GF-D8 (cell line): ENCODE results near the gene GNG4.
"Not testable (repeated sequence)": the region's sequence is repeated elsewhere in the genome, so short reads cannot be mapped to it uniquely, and the experiment has no call there.

ENCODE experiments used
- DNase-seq: peaks from one replicate; lab custom pipeline; 2025; lab: John Stamatoyannopoulos, UW

GNG4 gene

DNA sequence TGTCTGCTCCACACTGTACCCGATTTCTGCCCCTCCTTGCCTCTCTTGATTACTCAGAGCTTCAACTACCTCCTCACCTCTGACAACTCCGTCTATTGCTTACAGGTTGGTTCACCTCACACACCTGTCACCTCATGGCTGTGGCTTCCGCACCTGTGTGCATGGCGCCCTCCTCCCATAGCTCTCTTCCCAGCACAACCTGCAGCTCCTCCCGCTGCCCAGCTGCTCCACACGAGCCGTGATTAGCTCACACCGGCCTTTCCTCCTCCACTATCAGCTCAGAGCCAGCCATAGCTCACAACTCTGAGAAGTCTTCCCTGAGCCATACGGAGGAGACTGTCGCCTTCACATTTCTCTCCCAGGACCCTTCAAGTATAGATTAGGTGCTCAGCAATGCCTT is 67.5 kb downstream of the GNG4 start:
- no peak for DNase-seq

DNA sequence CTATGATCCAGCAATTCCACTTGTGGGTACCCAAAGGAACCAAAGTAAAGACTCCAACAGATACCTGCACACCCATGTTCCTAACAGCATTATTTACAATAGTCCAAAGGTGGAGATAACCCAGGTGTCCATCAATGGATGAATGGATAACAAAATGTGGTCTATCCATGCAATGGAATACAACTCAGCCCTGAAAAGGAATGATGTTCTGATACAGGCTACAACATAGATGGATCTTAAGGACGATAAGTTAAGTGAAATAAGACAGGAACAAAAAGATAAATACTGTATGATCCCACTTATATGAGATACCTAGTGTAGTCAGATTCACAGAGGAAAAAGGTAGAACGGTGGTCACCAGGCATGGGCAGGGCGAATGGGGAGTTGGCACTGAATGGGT is 69.7 kb downstream of the GNG4 start:
- DNase-seq = no peak

DNA sequence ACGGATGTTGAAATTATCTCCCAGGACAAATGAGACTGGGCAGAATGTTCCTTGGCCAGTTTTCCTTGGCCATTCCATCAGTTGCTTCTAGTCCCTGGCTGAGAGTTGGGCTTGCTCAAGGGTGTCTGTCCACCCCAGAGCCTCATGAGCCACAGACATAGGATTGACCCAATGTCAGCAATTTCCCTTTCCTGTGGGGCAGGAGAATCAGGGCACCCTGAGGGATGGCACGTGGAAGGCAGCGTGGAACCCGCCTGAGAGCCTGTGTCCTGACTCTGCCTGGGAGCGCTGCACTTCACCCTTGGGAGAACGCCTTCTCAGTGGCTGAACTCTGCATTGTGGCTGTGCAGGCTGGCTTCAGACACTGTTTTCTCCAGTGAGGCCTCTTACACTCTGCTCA is 74.0 kb downstream of the GNG4 start:
- DNase-seq = no peak

DNA sequence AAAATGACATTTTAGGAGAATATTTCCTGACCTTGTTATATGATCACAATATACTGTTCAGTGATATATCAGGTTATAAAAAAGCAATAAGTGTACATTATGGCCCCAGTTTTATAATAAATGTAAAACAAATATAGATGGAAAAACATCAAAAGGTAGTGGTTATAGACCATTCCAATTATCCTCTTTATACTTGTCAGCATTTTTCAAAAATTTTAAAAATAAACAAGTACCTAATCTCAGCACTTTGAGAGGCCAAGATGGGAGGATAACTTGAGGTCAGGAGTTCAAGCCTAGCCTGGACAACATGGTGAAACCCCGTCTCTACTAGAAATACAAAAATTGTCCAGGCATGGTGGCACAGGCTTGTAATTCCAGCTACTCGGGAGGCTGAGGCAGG is 75.7 kb downstream of the GNG4 start:
- DNase-seq = no peak

DNA sequence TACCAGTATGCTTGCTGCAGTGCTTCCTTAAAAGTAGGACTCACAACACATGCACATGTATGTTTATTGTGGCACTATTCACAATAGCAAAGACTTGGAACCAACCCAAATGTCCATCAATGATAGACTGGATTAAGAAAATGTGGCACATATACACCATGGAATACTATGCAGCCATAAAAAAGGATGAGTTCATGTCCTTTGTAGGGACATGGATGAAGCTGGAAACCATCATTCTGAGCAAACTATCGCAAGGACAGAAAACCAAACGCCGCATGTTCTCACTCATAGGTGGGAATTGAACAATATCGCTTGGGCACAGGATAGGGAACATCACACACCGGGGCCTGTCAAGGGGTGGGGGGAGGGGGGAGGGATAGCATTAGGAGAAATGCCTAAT is 76.6 kb downstream of the GNG4 start:
- DNase-seq = not testable (repeated sequence)

DNA sequence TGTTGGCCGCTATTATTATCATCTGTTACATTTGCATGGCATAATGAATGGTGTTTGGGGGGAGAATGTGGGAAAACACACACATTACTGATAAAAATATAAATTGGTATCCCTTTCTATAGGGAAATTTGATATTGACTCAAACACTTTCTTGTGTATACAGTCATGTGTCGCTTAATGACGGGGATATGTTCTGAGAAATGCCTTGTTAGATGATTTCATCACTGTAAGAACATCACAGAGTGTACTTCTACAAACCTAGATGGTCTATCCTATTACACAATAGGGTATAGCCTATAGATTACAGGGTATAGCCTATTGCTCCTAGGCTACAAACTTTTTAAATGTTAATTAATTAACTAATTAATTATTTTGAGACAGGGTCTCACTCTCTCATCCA is 78.1 kb downstream of the GNG4 start:
- no peak for DNase-seq

DNA sequence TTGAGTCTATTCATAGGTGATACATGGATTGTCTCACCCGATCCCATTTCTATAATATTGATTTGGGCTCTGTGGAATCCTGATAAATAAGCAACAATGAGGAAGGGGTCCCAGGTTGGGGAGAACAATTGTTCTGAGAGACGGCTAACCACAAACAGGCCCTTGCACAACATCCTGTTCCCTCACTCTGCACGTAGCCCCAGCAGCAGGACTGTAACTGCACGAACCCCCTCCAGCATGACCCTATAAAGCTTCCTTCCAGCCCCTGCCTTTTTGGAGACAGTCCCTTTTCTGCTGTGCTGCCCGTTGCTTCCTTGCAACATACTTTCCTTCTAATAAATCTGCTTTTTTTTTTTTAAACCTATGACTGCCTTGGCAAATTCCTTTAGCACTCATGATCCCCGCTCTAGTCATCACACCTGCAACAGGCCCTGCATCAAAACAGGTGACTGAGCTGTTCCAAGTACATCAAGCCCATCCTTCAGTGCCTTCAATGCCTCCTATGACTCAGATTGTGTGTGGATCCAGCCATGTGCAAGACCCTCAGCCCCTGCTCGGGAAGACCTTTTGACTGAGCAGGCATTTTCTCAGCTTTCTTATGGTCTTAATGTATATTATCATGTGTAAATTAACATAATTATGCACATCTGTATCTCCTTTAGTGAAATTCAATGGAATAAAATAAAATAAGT is 81.6 kb downstream of the GNG4 start:
- peak; percentile 88 for DNase-seq

DNA sequence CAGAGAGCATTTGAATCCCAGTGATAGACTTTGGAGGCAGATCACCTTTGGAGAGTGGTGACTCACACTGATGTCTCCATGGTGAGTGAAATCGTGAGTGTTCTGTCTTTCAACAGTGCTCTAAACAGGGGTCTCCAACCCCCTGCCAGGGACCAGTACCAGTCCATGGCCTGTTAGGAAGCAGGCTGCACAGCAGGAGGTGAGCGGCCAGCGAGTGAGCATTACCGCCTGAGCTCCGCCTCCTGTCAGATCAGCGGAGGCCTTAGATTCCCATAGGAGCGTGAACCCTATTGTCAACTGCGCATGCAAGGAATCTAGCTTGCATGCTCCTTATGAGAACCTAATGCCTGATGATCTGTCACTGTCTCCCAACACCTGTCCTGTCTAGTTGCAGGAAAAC is 83.5 kb downstream of the GNG4 start:
- no peak for DNase-seq

DNA sequence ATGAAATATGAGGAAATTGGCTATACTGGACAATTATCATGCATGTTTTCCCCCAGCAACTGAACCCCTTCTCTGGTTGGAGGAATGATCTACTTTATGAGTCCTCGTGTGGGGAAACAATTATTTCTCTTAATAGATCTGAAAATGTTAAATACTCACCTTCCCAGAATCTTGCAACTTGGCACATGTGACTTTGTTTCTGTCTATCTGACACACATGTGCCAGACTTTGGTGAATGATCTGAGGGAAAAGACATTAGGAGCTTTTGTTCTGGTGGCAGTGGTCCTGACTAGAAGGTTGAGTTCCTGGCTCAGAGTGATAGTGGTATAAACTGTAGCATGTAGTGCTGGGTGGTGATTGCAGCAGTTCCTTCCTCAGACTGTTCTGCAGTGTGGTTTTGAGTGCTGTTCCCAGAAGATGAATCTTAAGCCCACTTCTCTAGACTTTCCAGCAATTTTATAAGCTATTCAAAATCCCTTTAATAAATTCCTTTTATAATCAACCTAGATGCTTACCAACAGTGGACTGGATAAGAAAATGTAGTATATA is 86.0 kb downstream of the GNG4 start:
- peak; percentile 57 for DNase-seq

DNA sequence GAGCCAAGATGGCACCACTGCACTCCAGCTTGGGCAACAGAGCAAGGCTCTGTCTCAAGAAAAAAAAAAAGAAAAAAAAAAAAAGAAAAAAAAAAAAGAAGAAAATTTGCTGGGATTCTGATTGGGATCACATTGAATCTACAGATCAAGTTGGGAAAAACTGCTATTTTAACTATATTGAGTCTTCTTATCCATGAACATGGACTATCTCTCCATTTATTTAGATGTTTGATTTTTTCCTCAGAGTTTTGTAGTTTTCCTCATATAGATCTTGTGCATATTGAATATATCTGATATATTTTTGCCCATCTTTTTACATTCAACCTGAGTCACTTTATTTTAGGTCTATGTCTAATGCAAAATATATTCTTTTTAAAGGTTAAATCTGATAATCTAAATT is 87.0 kb downstream of the GNG4 start:
- no peak for DNase-seq

DNA sequence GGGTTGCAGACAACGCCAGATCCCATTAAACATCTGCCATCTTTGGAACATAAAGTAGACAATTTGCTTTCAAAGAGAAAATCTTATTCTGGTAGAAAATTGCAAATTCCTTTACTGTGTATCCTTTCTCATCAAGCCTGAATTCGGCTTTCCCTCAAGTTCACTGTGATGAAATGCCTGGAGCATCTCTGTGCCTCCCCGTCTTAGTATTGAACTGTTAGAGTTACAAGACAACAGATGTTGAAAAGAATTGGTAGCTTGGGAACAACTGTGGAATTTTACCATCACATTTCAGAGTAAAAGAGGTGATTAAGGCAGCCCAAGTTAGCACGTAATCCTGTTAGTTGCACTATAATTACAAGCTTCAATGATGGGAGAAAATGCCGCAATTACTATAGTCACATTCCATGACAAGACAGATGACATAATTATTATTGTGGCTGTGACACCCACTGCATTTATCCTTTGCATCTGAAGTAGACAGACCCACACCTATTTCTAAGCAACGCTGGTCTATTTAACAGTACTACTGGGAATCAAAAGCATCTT is 90.9 kb downstream of the GNG4 start:
- DNase-seq = no peak

DNA sequence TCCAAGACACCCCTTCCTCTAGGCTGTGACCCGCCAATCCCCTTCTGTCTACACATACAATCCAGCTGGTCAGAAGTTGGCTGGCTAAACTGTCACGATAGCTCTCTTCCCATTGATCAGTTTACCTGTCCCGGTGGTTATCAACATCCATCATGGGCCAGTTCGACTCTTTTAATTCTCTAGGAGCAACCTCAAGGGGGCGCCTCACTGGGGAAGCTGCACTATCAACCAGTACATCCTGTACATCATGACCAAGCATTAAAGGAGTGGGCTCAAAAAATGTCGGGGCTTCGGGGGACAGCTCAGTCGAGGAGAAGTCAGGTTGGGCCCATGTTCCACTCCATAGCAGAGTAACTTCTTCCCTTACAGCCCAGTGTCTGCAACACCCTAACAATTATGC is 92.1 kb downstream of the GNG4 start:
- DNase-seq = no peak

DNA sequence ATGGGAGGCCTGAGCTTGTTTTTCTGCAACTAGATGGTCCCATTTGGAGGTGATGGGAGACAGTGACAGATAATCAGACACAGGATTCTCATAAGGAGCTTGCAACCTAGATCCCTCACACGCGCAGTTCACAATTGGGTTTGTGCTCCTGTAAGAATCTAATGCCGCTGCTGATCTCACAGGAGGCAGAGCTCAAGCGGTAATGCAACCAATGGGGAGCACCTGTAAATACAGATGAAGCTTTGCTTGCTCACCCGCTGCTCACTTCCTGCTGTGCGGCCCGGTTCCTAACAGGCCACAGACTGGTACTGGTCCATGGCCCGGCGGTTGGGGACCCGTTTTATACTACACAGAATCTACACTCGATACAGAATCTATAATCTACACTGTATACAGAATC is 92.8 kb downstream of the GNG4 start:
- DNase-seq = no peak

DNA sequence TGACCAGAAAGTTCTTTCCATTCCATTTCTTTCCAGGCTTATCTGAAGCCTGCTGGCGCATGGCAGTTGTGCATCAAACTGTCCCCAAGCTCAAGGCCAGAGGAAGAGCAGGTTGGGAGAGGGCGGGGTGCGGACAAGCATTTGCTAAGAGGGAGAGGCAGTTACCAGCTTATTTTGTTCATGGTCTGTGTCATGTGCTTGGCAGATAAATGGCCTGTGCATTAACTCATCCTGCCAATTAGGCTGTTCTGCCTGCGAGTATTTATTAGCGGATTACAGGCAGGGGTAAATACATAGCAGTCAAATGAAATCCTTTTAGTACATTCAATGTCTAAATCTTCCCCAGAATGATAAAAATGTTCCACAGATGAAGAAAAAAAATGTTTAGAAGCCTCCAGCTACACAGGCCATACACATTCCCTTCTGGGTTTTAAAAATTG is 96.5 kb downstream of the GNG4 start:
- DNase-seq = no peak

DNA sequence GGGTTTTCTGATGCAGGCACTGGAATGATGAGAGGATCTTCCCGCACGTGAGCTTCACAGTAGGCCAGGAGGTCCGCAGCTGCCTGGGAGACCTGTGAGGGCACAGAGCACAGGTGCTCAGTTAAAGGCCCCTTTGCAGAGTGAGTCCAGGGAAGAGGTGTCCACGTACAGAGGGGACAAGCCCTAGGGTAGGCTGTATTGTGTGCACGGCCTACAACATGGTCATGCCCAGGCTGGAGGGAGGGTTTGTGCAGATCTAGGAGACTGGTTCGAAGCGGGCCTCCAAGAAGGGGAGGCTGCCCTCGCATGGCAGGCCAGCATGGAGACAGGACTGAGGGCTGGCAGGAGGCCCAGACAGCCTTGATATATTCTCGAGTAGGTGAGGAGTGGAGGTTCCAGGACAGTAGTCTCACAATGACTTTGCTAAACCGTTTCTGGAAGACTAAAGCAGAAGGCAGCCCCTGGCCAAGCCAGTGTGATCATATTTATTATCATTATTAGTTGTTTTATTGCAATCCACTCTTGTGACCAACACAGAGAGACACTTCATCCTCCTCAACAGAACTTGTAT is 97.4 kb downstream of the GNG4 start:
- DNase-seq = no peak

DNA sequence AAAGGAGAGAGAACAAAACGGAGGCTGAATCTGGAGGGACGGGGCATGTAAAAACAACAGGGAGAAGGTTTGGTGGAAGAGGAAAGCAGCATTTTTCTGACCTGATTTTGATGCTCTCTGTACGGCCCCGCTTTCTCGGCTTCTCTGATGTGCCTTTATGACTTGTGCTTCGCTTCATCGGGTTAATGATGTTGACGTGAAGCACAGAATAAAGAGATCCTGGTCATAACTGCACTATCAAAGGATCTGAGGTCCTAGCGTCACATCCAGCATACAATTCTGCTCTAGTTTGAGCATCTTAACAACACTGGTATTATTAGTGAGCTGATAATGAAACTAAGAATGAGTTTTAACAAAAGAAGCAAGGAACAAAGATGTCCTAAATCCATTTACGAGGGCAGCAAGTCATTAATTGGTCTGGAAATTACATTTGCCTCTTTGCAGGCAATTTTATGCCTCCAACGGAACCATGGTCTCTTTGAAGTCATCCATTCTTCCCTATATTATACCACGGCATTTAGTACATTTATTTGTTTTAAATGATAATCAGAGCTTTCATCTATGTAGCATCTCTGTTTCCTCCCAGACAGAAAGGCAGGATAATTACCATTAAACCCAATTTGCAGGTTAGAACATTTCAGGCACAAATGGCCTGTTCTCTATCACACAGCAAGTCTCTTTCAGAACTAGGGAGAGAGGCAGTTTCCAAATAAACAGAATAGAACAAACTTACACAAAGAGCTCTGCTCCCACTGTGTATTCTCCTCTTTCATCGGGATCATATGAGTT is 100.0 kb downstream of the GNG4 start:
- DNase-seq = no peak

DNA sequence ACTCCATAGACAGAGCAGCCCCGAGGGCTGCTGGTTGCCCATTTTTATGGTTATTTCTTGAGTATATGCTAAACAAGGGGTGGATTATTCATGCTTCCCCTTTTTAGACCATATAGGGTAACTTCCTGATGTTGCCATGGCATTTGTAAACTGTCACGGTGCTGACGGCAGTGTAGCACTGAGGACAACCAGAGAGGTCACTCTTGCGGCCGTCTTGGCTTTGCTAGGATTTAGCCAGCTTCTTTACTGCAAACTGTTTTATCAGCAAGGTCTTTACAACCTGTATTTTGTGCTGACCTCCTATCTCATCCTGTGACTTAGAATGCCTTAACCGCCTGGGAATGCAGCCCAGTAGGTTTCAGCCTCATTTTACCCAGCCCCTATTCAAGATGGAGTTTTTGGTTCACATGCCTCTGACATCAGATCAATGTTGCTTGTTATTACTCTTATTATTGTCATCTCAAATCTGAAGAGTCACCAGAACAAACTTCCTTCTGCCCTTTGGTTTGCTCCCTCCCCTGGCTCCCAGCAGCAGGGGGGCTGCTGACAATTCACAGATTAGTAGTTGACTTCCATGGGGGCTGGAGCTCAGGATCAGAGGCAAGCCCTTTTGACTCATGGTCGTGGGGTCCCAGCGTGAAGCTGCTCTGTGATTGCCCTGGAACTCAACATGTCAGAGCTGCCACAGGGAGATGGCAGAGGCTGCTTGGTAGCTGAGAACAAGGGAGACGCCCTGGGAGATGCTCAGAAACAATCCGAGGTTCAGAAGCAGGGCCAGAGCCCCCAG is 103.0 kb downstream of the GNG4 start:
- DNase-seq = not testable (repeated sequence)

DNA sequence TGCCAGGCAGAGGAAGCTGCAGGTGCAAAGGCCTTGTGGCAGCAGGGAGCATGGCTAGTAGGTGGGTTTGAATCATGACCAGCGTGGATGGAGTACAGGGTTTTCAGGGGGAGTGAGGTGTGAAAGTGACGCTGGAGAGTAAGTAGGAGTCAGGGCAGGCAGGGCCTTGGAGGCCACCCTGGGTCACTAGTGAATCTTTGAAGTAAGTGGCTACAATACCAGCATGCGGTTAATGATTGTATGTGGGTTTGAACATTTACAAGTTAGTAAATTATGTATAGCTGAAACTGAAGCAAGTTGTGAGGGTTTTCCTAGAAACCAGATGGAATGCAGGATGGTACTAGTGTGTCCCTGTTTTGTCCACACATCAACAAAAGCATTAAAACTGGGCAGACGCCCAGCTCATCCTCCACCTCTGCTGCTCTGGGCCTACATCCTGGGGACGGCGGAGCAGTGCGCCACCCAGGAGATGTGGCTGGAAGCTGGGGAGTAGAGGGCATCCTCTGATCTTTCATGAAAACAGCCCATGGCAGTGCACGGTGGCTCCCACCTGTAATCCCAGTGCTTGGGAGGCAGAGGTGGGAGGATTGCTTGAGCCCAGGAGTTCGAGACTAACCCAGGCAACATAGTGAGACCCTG is 104.2 kb downstream of the GNG4 start:
- no peak for DNase-seq

DNA sequence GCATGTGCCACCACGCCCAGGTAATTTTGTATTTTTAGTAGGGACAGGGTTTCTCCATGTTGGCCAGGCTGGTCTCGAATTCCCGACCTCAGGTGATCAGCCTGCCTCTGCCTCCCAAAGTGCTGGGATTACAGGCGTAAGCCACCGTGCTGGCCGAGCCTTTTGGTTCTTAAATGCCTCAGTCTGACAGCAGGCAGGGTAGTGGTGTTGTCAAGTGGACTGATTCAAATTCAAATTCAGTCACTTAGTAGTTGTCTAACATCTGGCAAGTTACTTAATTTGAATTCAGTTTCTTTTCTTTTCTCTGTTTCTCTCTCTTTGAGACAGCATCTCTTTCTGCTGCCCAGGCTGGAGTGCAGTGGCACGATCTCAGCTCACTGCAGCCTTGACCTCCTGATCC is 106.7 kb downstream of the GNG4 start:
- DNase-seq = not testable (repeated sequence)

DNA sequence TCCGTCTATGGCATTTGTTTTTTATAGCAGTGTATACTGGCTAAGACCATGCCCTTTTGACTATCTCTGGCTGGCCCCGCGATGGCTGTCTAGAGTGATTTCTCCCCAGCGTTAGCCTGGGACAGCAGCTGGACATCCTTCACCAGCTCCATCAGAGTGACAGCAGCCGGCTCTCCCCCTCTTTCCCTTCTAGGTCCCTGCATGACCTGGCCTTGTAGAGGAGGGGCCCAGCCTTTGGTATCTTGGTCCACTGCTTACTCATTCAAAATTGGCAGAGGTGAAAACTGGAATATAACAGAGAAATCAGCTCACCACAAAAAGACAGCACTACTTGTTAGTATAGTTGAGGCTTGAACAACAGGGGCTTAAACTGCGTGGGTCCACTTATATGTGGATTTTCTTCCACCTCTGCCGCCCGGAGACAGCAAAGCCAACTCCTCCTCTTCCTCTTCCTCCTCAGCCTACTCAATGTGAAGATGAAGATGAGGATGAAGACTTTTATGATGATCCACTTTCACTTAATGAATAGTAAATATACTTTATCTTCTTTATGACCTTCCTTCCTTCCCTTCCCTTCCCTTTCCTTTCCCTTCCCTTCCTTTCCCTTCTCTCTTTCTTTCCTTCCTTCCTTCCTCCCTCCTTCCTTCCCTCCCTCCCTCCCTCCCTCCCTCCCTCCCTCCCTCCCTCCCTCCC is 116.0 kb downstream of the GNG4 start:
- DNase-seq = no peak

DNA sequence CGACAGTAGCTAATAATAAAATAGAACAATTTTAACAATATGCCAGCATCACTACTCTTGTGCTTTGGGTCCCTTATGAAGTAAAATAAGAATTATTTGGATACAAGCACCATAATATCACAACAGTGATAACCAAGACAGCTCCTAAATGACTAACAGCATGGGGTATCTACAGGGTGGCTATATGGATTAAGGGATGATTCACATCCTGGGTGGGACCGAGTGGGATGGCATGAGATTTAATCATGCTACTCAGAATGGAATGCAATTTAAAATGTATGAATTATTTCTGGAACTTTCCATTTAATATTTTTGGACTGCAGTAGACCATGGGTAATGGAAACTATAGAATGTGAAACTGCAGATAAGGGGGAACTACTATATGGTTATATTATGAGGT is 117.2 kb downstream of the GNG4 start:
- no peak for DNase-seq
